PC-9 (cell line): ENCODE results near the gene ALOXE3. TPM values are rescaled to one million over a fixed set of nuclear protein-coding genes. Genes with fewer than 3 reads are reported as not detected.
A peak's percentile ranks its signal among the peaks of the same experiment; 100 is the strongest.
"Not testable (repeated sequence)": the region's sequence is repeated elsewhere in the genome, so short reads cannot be mapped to it uniquely, and the experiment has no call there.

Experiments used
- BruUV-seq: library from RNA; stranded (reverse); fragments of 400-500 nt; replicated peaks from 2 replicates; lab custom pipeline; 2021; lab: Mats Ljungman, UMichigan
- CTCF ChIA-PET: fragments of 300-600 bp; sonication (Branson Sonifier 250); formaldehyde crosslinking; loops from one replicate; lab custom pipeline; 2022; ENCODE audit warnings: antibody characterized with exemption; lab: Charles Lee
- POLR2A ChIA-PET: fragments of 300-600 bp; sonication (Branson Sonifier 250); formaldehyde crosslinking; loops from one replicate; lab custom pipeline; 2022; ENCODE audit warnings: antibody characterized with exemption; ENCODE audit not compliant: unreplicated experiment; lab: Charles Lee
- DNase-seq, 2 experiments: peaks; one replicate each; pipeline versions ENCODE4 v3.0.0 to v3.0.0-alpha.2; 2015 to 2022; ENCODE audit warnings: mixed read lengths in 1 of 2
- H2AFZ ChIP-seq: fragments of 200-600 bp; sonication (generic); 2 replicates; pipeline ENCODE4 v1.8.1; 2017; ENCODE audit warnings: antibody characterized with exemption
- H3F3A ChIP-seq: fragments of 200-600 bp; sonication (generic); 2 replicates; pipeline ENCODE4 v1.8.1; 2017; ENCODE audit warnings: antibody characterized with exemption, mild to moderate bottlenecking, low read depth; ENCODE audit not compliant: insufficient read depth
- H3K27ac ChIP-seq: fragments of 200-600 bp; sonication (generic); 2 replicates; pipeline ENCODE4 v1.6.1; 2016; ENCODE audit warnings: mixed run types
- H3K27me3 ChIP-seq: fragments of 200-600 bp; sonication (generic); 2 replicates; pipeline ENCODE4 v1.6.1; 2016; ENCODE audit warnings: low read depth, mixed run types; ENCODE audit not compliant: insufficient read depth
- H3K36me3 ChIP-seq: fragments of 200-600 bp; sonication (generic); 2 replicates; pipeline ENCODE4 v1.6.1; 2016; ENCODE audit warnings: low read depth, mixed run types
- H3K4me1 ChIP-seq: fragments of 200-600 bp; sonication (generic); replicated peaks from 2 replicates; pipeline ENCODE4 v1.6.1; 2016; ENCODE audit warnings: mixed run types; ENCODE audit not compliant: insufficient read depth
- H3K4me2 ChIP-seq: fragments of 200-600 bp; sonication (generic); 2 replicates; pipeline ENCODE4 v1.6.1; 2017; ENCODE audit warnings: mixed run types
- H3K4me3 ChIP-seq: fragments of 200-600 bp; sonication (generic); 2 replicates; pipeline ENCODE4 v1.6.1; 2016; ENCODE audit warnings: mixed run types
- H3K79me2 ChIP-seq: fragments of 200-600 bp; sonication (generic); 2 replicates; pipeline ENCODE4 v1.6.1; 2017; ENCODE audit warnings: low read depth, mixed run types
- H3K9me2 ChIP-seq: fragments of 200-600 bp; sonication (generic); 2 replicates; pipeline ENCODE4 v1.8.1; 2017; ENCODE audit warnings: mild to moderate bottlenecking; ENCODE audit not compliant: insufficient read depth
- H3K9me3 ChIP-seq: fragments of 200-600 bp; sonication (generic); 2 replicates; pipeline ENCODE4 v1.8.1; 2016; ENCODE audit warnings: low read depth; ENCODE audit not compliant: insufficient read depth
- H4K20me1 ChIP-seq: fragments of 200-600 bp; sonication (generic); 2 replicates; pipeline ENCODE4 v1.8.1; 2017; ENCODE audit not compliant: insufficient read depth
- EZH2 ChIP-seq: fragments of 200-600 bp; sonication (generic); IDR thresholded peaks from 2 replicates; pipeline ENCODE4 v1.8.0; 2017; ENCODE audit warnings: antibody characterized with exemption, low read depth
- intact Hi-C: fragments of 100-400 bp; cut with micrococcal nuclease; formaldehyde crosslinking; loops from one replicate; pipeline ENCODE4 v1.10.0; 2022; ENCODE audit not compliant: unreplicated experiment
- total RNA-seq: library from RNA; stranded (reverse); gene quantifications from 2 replicates; pipeline ENCODE4 v1.2.3, GENCODE V29; 2021
- TF ChIP-seq, protein P1 (sequence below): fragments of 200-600 bp; sonication (generic); conservative IDR thresholded peaks from 2 replicates; pipeline ENCODE4 v1.6.1; 2017; ENCODE audit warnings: mixed run types, antibody characterized with exemption, mild to moderate bottlenecking, moderate library complexity

Gene ALOXE3
- total RNA-seq, 1 experiment from 2014 or later: 1.4 TPM

- Histone ChIP-seq H3K4me2 (peak overlapping the region; percentile 79), H3K27ac (no peak overlapping the region), H3K9me3 (no peaks in the 10 kb centered on the region), H3K79me2 (no peaks in the 10 kb centered on the region), H4K20me1 (no peaks in the 10 kb centered on the region), H3K27me3 (no peaks in the 10 kb centered on the region), H3F3A (no peaks in the 10 kb centered on the region), H3K36me3 (no peaks in the 10 kb centered on the region), H3K9me2 (no peaks in the 10 kb centered on the region), H2AFZ (peak overlapping the region; percentile 81; the same call in 1 of the 2 replicates), H3K4me3 (peak overlapping the region; percentile 54), H3K4me1 (no peaks in the 10 kb centered on the region)
- no peak for TF ChIP-seq EZH2
- TF ChIP-seq, protein P1, sequence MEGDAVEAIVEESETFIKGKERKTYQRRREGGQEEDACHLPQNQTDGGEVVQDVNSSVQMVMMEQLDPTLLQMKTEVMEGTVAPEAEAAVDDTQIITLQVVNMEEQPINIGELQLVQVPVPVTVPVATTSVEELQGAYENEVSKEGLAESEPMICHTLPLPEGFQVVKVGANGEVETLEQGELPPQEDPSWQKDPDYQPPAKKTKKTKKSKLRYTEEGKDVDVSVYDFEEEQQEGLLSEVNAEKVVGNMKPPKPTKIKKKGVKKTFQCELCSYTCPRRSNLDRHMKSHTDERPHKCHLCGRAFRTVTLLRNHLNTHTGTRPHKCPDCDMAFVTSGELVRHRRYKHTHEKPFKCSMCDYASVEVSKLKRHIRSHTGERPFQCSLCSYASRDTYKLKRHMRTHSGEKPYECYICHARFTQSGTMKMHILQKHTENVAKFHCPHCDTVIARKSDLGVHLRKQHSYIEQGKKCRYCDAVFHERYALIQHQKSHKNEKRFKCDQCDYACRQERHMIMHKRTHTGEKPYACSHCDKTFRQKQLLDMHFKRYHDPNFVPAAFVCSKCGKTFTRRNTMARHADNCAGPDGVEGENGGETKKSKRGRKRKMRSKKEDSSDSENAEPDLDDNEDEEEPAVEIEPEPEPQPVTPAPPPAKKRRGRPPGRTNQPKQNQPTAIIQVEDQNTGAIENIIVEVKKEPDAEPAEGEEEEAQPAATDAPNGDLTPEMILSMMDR: no peak
- DNase-seq: no peak
- intact Hi-C loops: loop anchor here (1.0 to 2.0 kb wide), 3 partner anchors 30 to 219 kb away; partner anchors contain the start of gene ALOXE3
- no TSS peak for BruUV-seq
- ChIA-PET CTCF (interaction anchor here (0.6 to 1.0 kb wide), 2 partner anchors 13 to 665 kb away, joined by 3 read pairs; no protein-coding TSS in a partner anchor), POLR2A (no interaction called here)
Observed at GRCh38 chr17:8080799-8081219, 37.5 kb downstream of the ALOXE3 start.

- H3K9me2 ChIP-seq: no peaks in the 10 kb centered on the region
- H3K36me3 ChIP-seq: no peaks in the 10 kb centered on the region
- BruUV-seq: no TSS peak
- peak overlapping the region; percentile 54 for H3K4me3 ChIP-seq
- no peaks in the 10 kb centered on the region for H3K9me3 ChIP-seq
- TF ChIP-seq, protein P1: peak; percentile 43; the same call in 1 of the 2 replicates
- TF ChIP-seq EZH2: no peak
- no peaks in the 10 kb centered on the region for H3F3A ChIP-seq
- ChIA-PET CTCF (no interaction called here), POLR2A (no interaction called here)
- no peak for DNase-seq
- H3K4me2 ChIP-seq: peak overlapping the region; percentile 79
- H3K4me1 ChIP-seq: no peaks in the 10 kb centered on the region
- peak overlapping the region; percentile 81 for H2AFZ ChIP-seq
- intact Hi-C loops: loop anchor here (1.0 to 2.0 kb wide), 3 partner anchors 30 to 220 kb away; partner anchors contain the start of gene ALOXE3
- no peaks in the 10 kb centered on the region for H3K27me3 ChIP-seq
- H4K20me1 ChIP-seq: no peaks in the 10 kb centered on the region
- H3K27ac ChIP-seq: no peak overlapping the region
- H3K79me2 ChIP-seq: no peaks in the 10 kb centered on the region
Observed at GRCh38 chr17:8080208-8080798, 38.0 kb downstream of the ALOXE3 start.

DNA sequence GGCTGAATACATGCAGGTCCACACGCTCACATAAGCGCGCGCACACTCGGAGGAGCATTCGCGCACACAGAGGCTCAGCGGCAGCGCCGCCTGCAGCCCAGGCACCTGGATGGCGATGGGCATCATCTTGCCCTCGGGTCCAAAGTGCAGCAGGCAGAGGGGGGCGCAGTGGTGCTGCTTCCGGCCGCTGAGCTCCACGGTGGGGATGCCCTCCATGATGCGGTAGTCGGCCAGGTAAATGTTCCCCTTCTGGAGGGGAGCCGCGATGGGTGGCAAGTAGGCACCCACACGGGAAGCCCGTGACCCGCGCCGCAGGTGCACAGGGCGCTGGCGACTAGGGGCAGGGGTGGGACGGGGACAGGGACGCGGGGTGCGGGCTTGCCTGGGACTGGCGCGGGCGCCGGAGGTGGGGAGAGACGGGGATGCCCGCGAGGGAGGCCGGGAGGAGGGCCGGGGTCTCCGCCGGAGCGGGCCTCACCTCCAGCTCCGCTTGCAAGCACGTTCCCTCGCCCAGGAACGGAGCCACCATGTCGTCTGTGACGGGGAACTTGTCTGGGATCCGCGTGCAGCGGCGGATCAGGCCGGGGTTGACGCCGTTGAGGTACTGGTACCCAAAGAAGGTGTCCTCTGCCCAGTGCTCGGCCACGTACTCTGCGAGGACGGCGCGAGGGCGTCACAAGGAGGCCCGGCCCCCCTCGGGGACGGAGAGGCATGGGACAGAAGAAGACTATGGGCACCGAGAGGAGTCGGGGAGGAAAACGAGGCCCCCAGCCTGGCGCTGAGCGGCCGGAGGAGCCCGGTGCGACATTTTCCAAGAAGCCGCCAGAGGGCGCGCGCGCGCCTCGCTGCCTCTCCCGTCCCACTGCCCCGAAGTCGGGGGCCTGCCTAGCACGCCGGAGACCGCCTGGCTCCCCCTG, 38.8 kb downstream of the ALOXE3 start:
- intact Hi-C loops: loop anchor here (1.0 to 2.0 kb wide), 3 partner anchors 31 to 221 kb away; partner anchors contain the start of gene ALOXE3
- no TSS peak for BruUV-seq
- H3K36me3 ChIP-seq: no peaks in the 10 kb centered on the region

DNA sequence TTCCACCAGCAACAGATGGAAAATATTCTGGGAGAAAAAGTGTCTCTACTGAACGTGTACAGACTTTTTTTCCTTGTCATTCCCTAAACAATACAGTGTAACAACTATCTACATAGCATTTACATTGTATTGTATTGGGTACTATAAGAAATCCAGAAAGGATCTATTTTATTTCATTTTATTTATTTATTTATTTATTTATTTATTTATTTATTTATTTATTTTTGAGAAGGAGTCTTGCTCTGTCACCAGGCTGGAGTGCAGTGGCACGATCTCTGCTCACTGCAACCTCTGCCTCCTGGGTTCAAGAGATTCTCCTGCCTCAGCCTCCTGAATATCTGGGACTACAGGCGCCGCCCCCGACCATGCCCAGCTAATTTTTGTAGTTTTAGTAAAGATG, 40.4 kb downstream of the ALOXE3 start:
- DNase-seq, H3K79me2 ChIP-seq, H3K4me1 ChIP-seq, H3K27ac ChIP-seq, POLR2A ChIA-PET, intact Hi-C loops, H4K20me1 ChIP-seq, H3K36me3 ChIP-seq, H3K9me3 ChIP-seq, H3K4me3 ChIP-seq, H2AFZ ChIP-seq, H3K9me2 ChIP-seq, H3F3A ChIP-seq, BruUV-seq, H3K4me2 ChIP-seq: not testable (repeated sequence)
- CTCF ChIA-PET: interaction anchor here (1.4 kb wide), 1 partner anchor 16 kb away, joined by 4 read pairs; no protein-coding TSS in a partner anchor
- peaks cover 15% of the 10 kb centered on the region for H3K27me3 ChIP-seq

More for the DNA sequence above, 38.8 kb downstream of the ALOXE3 start:
- H4K20me1 ChIP-seq: no peaks in the 10 kb centered on the region
- peaks cover 6% of the 10 kb centered on the region for H3K27me3 ChIP-seq
- peak in 1 of 2 experiments; percentile 78 for DNase-seq
- H3K4me3 ChIP-seq: peak overlapping the region; percentile 54
- ChIA-PET POLR2A (no interaction called here), CTCF (interaction anchor here (1.4 kb wide), 1 partner anchor 14 kb away, joined by 4 read pairs; no protein-coding TSS in a partner anchor)
- H3K4me2 ChIP-seq: peak overlapping the region; percentile 79
- no peak for TF ChIP-seq EZH2
- TF ChIP-seq, protein P1: peak; percentile 81
- H3K9me2 ChIP-seq: no peaks in the 10 kb centered on the region
- peak overlapping the region; percentile 81 for H2AFZ ChIP-seq
- H3K79me2 ChIP-seq: no peaks in the 10 kb centered on the region
- no peaks in the 10 kb centered on the region for H3K4me1 ChIP-seq
- H3K27ac ChIP-seq: no peak overlapping the region
- no peaks in the 10 kb centered on the region for H3K9me3 ChIP-seq
- no peaks in the 10 kb centered on the region for H3F3A ChIP-seq
